ENCODE measurements around the gene SH3TC2. TPM values are rescaled to one million over a fixed set of nuclear protein-coding genes. Genes with fewer than 3 reads are reported as not detected.
A peak's percentile ranks its signal among the peaks of the same experiment; 100 is the strongest.

The SH3TC2 gene
- total RNA-seq, 1 experiment from 2014 or later = 38.8 TPM

DNA sequence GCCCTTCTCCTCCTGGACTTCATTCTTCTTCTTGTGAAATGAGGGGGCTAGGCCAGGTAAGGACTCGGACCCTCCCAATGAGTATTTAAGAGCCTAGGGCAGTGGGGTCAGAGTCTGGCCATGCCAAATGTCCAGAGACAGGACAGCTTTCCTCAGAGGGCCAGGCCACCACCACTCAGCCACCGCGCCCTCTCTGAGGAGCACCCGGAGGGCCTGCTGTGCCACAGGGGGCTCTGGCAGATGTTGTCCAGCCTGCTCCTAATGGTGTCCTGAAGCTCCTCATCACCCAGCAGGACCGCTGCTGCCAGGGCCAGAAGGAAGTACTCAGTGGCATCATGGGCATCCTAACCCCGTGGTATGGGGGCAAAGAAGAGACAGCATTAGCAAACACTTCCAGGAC lies 58.3 kb downstream of the SH3TC2 start:
- no peaks in the 10 kb centered on the region for H3K27me3 ChIP-seq (ENCODE audit: insufficient read depth, low read depth)
- BruUV-seq (replicated peaks) = no TSS peak
- ChIA-PET CTCF (interaction anchor here (0.6 kb wide), 1 partner anchor 22 kb away, joined by 3 read pairs; no protein-coding TSS in a partner anchor), POLR2A (ENCODE audit: unreplicated experiment) (no interaction called here)
- H3K4me1 ChIP-seq (replicated peaks; ENCODE audit: insufficient read depth) = peaks cover 82% of the 10 kb centered on the region
- H3K27ac ChIP-seq = peak overlapping the region; percentile 95
- DNase-seq = no peak
- H3K79me2 ChIP-seq (ENCODE audit: low read depth) = no peaks in the 10 kb centered on the region
- no peak overlapping the region for H2AFZ ChIP-seq
- H3K4me3 ChIP-seq = no peak overlapping the region
- H3K4me2 ChIP-seq = no peak overlapping the region
- intact Hi-C loops (cut with micrococcal nuclease; ENCODE audit: unreplicated experiment) = no loop called here
- H3K36me3 ChIP-seq (ENCODE audit: low read depth) = peaks cover 9% of the 10 kb centered on the region
- no peak for TF ChIP-seq EZH2 (IDR thresholded peaks at IDR 0.05; ENCODE audit: low read depth)
- TF ChIP-seq, protein P1, sequence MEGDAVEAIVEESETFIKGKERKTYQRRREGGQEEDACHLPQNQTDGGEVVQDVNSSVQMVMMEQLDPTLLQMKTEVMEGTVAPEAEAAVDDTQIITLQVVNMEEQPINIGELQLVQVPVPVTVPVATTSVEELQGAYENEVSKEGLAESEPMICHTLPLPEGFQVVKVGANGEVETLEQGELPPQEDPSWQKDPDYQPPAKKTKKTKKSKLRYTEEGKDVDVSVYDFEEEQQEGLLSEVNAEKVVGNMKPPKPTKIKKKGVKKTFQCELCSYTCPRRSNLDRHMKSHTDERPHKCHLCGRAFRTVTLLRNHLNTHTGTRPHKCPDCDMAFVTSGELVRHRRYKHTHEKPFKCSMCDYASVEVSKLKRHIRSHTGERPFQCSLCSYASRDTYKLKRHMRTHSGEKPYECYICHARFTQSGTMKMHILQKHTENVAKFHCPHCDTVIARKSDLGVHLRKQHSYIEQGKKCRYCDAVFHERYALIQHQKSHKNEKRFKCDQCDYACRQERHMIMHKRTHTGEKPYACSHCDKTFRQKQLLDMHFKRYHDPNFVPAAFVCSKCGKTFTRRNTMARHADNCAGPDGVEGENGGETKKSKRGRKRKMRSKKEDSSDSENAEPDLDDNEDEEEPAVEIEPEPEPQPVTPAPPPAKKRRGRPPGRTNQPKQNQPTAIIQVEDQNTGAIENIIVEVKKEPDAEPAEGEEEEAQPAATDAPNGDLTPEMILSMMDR (conservative IDR thresholded peaks at IDR 0.05) = no peak
- no peaks in the 10 kb centered on the region for H4K20me1 ChIP-seq (ENCODE audit: insufficient read depth)
- H3K9me3 ChIP-seq (ENCODE audit: insufficient read depth, low read depth) = no peaks in the 10 kb centered on the region
- peaks cover 47% of the 10 kb centered on the region for H3F3A ChIP-seq (ENCODE audit: insufficient read depth, low read depth)
- no peaks in the 10 kb centered on the region for H3K9me2 ChIP-seq (ENCODE audit: insufficient read depth)

DNA sequence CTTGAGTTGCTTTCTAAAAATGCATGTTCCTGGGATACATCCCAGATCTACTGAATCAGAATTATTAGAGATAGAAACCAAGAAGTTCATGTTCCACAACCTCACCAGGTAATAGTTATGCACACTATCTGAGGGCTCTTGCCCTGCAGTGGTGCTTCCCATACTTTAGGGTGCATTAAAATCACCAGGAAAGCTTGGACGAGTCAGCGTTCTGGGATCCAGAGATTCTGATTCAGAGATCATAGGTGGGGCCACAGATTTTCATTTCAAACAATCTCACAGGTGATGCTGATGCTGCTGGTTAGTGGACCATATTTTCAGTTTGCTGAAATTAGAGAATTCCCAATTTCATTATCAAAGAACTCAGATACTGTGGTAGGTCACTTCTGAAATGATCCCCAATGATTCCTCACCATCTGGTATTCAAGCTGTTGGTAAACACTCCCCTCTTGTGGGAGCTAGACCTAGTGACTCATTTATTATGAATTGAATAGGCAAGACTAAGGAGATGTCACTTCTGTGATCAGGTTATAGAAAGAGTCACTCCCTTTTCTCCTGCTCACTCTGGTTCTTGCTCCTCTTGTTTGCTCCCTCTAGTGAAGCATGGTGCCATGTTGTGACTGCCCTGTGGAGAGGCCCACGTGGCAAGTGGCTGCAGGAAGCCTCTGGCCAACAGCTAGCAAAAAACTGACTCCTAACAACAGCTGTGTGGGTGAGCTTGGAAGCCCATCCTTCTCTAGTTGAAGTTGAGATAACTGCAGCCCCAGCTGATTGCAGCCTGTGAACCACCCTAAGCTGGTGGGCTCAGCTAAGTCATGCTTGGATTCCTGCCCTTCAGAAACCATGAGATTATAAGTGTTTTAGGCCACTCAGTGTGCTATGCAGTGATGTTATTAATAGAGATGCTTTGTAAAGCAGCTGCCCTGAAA lies 59.8 kb downstream of the SH3TC2 start:
- Histone ChIP-seq H3K9me2 (ENCODE audit: insufficient read depth) (no peaks in the 10 kb centered on the region), H3K79me2 (ENCODE audit: low read depth) (no peaks in the 10 kb centered on the region), H3K9me3 (ENCODE audit: insufficient read depth, low read depth) (no peaks in the 10 kb centered on the region), H3K36me3 (ENCODE audit: low read depth) (peaks cover 9% of the 10 kb centered on the region; the same call in 1 of the 2 replicates), H3K4me1 (replicated peaks; ENCODE audit: insufficient read depth) (peaks cover 87% of the 10 kb centered on the region), H4K20me1 (ENCODE audit: insufficient read depth) (no peaks in the 10 kb centered on the region), H3K27ac (peak overlapping the region; percentile 95), H3K27me3 (ENCODE audit: insufficient read depth, low read depth) (no peaks in the 10 kb centered on the region), H3K4me3 (no peak overlapping the region), H2AFZ (no peak overlapping the region), H3K4me2 (peak overlapping the region; percentile 56), H3F3A (ENCODE audit: insufficient read depth, low read depth) (peaks cover 47% of the 10 kb centered on the region)
- CTCF ChIA-PET = interaction anchor here (0.7 to 3.1 kb wide), 7 partner anchors 8 to 272 kb away, joined by 3 to 18 read pairs (median 4); no protein-coding TSS in a partner anchor
- peak; percentile 27 to 90 for DNase-seq
- no TSS peak for BruUV-seq (replicated peaks)
- no peak for TF ChIP-seq EZH2 (IDR thresholded peaks at IDR 0.05; ENCODE audit: low read depth)
- TF ChIP-seq, protein P1 (conservative IDR thresholded peaks at IDR 0.05) = peak; percentile 37
- POLR2A ChIA-PET (ENCODE audit: unreplicated experiment) = interaction anchor here (1.5 kb wide), 1 partner anchor 25 kb away, joined by 16 read pairs; no protein-coding TSS in a partner anchor
- intact Hi-C loops (cut with micrococcal nuclease; ENCODE audit: unreplicated experiment) = loop anchor here (1.0 to 2.0 kb wide), 13 partner anchors 8 to 270 kb away; partner anchors contain the start of genes ADRB2 and SH3TC2

DNA sequence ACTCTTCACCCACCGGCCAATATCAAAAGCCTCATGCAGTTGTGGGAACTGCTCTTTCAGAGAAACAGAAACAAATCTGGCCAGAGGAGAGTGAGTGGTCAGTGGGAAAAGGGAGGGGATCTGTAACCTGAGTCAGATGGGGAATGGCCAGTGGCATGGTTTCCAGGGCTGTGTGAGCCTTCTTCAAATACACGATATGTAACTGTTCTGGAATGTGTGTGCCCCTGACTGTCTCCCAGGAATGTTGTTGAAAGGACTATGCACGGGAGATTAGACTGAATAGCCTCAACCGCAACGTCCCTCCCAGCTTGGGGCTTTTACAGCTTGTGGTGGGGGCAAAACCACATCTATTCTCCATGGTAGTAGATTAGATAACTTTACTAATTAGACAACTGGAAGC lies 60.8 kb downstream of the SH3TC2 start:
- Histone ChIP-seq H3K27me3 (ENCODE audit: insufficient read depth, low read depth) (no peaks in the 10 kb centered on the region), H3K9me3 (ENCODE audit: insufficient read depth, low read depth) (no peaks in the 10 kb centered on the region), H3K4me2 (peak overlapping the region; percentile 78), H2AFZ (no peak overlapping the region), H3K4me3 (peak overlapping the region; percentile 32; the same call in 1 of the 2 replicates), H3K9me2 (ENCODE audit: insufficient read depth) (no peaks in the 10 kb centered on the region), H3F3A (ENCODE audit: insufficient read depth, low read depth) (peaks cover 41% of the 10 kb centered on the region), H4K20me1 (ENCODE audit: insufficient read depth) (no peaks in the 10 kb centered on the region), H3K79me2 (ENCODE audit: low read depth) (no peaks in the 10 kb centered on the region), H3K36me3 (ENCODE audit: low read depth) (peaks cover 8% of the 10 kb centered on the region; the same call in 1 of the 2 replicates), H3K27ac (peak overlapping the region; percentile 95), H3K4me1 (replicated peaks; ENCODE audit: insufficient read depth) (peaks cover 84% of the 10 kb centered on the region)
- DNase-seq = peak; percentile 92 to 99
- CTCF ChIA-PET = interaction anchor here (0.6 to 3.1 kb wide), 9 partner anchors 24 to 603 kb away, joined by 3 to 18 read pairs (median 4); no protein-coding TSS in a partner anchor
- no TSS peak for BruUV-seq (replicated peaks)
- intact Hi-C loops (cut with micrococcal nuclease; ENCODE audit: unreplicated experiment) = loop anchor here (1.0 to 2.0 kb wide), 13 partner anchors 9 to 269 kb away; partner anchors contain the start of genes ADRB2 and SH3TC2
- POLR2A ChIA-PET (ENCODE audit: unreplicated experiment) = interaction anchor here (0.5 to 1.5 kb wide), 6 partner anchors 22 to 214 kb away, joined by 3 to 16 read pairs (median 5); no protein-coding TSS in a partner anchor
- TF ChIP-seq, protein P1 (conservative IDR thresholded peaks at IDR 0.05) = no peak
- no peak for TF ChIP-seq EZH2 (IDR thresholded peaks at IDR 0.05; ENCODE audit: low read depth)

All from PC-9 (cell line).